Thoracic aorta (tissue), 2 donors: ENCODE data around the gene OR1F1. TPM values are rescaled to one million over a fixed set of nuclear protein-coding genes. Genes with fewer than 3 reads are reported as not detected.

Experiments used
- ATAC-seq: fragments of 150-250 bp; one replicate; pipeline ENCODE4 v1.8.0; 2017; ENCODE audit warnings: low read depth; ENCODE audit not compliant: insufficient number of reproducible peaks, low FRiP score
- DNase-seq: peaks from one replicate; pipeline ENCODE4 v3.0.0-alpha.2; 2020; ENCODE audit warnings: low spot score
- H3K27ac ChIP-seq, 2 donors: fragments of 200-600 bp; sonication (generic); 1 replicate in 1 of 2; 2 replicates in 1 of 2; pipeline ENCODE4 v1.5.1; 2016; ENCODE audit warnings: mild to moderate bottlenecking in 2 of 2, moderate library complexity in 2 of 2
- H3K27me3 ChIP-seq: fragments of 200-600 bp; sonication (generic); replicated peaks from 2 replicates; pipeline ENCODE4 v1.6.0; 2016; ENCODE audit warnings: mild to moderate bottlenecking; ENCODE audit not compliant: insufficient read depth
- H3K36me3 ChIP-seq: fragments of 200-600 bp; sonication (generic); one replicate; pipeline ENCODE4 v1.5.1; 2016
- H3K4me1 ChIP-seq, 2 donors: fragments of 200-600 bp; sonication (generic); 1 replicate in 1 of 2; 2 replicates in 1 of 2; pipeline versions ENCODE4 v1.5.1 to v1.6.0; 2016; ENCODE audit warnings: low read depth in 2 of 2, mild to moderate bottlenecking in 1 of 2; ENCODE audit not compliant: control insufficient read depth in 1 of 2
- H3K4me3 ChIP-seq: fragments of 200-600 bp; sonication (generic); 2 replicates; pipeline ENCODE4 v1.5.1; 2016; ENCODE audit warnings: mild to moderate bottlenecking
- H3K9me3 ChIP-seq: fragments of 200-600 bp; sonication (generic); 2 replicates; pipeline ENCODE4 v1.5.1; 2016
- total RNA-seq, 2 donors: library from RNA; depleted of rRNA; stranded (reverse); fragments of >200 nt; gene quantifications; one replicate each; pipeline versions ENCODE4 v1.1.0 to v1.2.3, GENCODE V29; 2016
- TF ChIP-seq, protein P1 (sequence below): fragments of 200-600 bp; sonication (generic); IDR thresholded peaks from one replicate; pipeline ENCODE4 v1.5.1; 2019; ENCODE audit warnings: antibody characterized with exemption

The OR1F1 gene
- total RNA-seq, 2 donors from 2014 or later: not detected

- ATAC-seq (no peak), DNase-seq (no peak)
- Histone ChIP-seq H3K27ac (no peak overlapping the region), H3K36me3 (no peaks in the 10 kb centered on the region), H3K9me3 (no peaks in the 10 kb centered on the region), H3K4me3 (no peak overlapping the region), H3K4me1 (no peaks in the 10 kb centered on the region), H3K27me3 (no peaks in the 10 kb centered on the region)
- TF ChIP-seq, protein P1, sequence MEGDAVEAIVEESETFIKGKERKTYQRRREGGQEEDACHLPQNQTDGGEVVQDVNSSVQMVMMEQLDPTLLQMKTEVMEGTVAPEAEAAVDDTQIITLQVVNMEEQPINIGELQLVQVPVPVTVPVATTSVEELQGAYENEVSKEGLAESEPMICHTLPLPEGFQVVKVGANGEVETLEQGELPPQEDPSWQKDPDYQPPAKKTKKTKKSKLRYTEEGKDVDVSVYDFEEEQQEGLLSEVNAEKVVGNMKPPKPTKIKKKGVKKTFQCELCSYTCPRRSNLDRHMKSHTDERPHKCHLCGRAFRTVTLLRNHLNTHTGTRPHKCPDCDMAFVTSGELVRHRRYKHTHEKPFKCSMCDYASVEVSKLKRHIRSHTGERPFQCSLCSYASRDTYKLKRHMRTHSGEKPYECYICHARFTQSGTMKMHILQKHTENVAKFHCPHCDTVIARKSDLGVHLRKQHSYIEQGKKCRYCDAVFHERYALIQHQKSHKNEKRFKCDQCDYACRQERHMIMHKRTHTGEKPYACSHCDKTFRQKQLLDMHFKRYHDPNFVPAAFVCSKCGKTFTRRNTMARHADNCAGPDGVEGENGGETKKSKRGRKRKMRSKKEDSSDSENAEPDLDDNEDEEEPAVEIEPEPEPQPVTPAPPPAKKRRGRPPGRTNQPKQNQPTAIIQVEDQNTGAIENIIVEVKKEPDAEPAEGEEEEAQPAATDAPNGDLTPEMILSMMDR: no peak
These were observed 54.7 kb downstream of the OR1F1 start for GRCh38 chr16:3242709-3243108.

GRCh38 chr16:3243882-3244281 lies 55.9 kb downstream of the OR1F1 start:
- no peaks in the 10 kb centered on the region for H3K36me3 ChIP-seq
- ATAC-seq: no peak

DNA sequence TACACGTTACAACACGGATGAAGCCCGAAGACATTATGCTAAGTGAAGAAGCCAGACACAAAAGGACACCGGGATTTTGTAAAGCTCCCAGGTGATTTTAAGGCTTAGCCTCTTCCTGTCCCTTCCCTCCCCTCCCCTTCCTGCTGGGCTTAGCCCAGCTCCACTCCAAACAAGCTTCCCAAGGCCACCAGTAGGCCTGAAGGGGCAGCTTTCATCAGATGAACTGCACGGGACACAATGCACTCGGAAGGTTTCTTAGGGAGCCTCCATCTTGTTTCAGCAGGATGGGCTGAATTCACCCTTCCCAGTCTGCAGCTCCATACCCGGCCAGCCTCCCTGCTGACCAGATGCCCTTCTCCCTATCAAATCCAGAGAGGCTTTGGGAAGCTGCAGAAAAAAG lies 58.0 kb downstream of the OR1F1 start:
- H3K9me3 ChIP-seq: no peaks in the 10 kb centered on the region
- H3K36me3 ChIP-seq: no peaks in the 10 kb centered on the region
- no peak for DNase-seq
- no peaks in the 10 kb centered on the region for H3K27me3 ChIP-seq
- TF ChIP-seq, protein P1: no peak
- H3K27ac ChIP-seq: no peak overlapping the region
- H3K4me1 ChIP-seq: no peaks in the 10 kb centered on the region
- no peak overlapping the region for H3K4me3 ChIP-seq
- ATAC-seq: no peak

More at GRCh38 chr16:3243882-3244281, 55.9 kb downstream of the OR1F1 start:
- no peaks in the 10 kb centered on the region for H3K27me3 ChIP-seq
- H3K9me3 ChIP-seq: no peaks in the 10 kb centered on the region
- TF ChIP-seq, protein P1: no peak
- H3K4me1 ChIP-seq: no peaks in the 10 kb centered on the region
- H3K4me3 ChIP-seq: no peak overlapping the region
- DNase-seq: no peak
- no peak overlapping the region for H3K27ac ChIP-seq

- H3K9me3 ChIP-seq: no peaks in the 10 kb centered on the region
- no peak overlapping the region for H3K27ac ChIP-seq
- TF ChIP-seq, protein P1: no peak
- no peaks in the 10 kb centered on the region for H3K4me1 ChIP-seq
- no peak for ATAC-seq
- no peaks in the 10 kb centered on the region for H3K36me3 ChIP-seq
- DNase-seq: no peak
- no peak overlapping the region for H3K4me3 ChIP-seq
- no peaks in the 10 kb centered on the region for H3K27me3 ChIP-seq
These were observed 58.9 kb downstream of the OR1F1 start for GRCh38 chr16:3246876-3247275.

DNA sequence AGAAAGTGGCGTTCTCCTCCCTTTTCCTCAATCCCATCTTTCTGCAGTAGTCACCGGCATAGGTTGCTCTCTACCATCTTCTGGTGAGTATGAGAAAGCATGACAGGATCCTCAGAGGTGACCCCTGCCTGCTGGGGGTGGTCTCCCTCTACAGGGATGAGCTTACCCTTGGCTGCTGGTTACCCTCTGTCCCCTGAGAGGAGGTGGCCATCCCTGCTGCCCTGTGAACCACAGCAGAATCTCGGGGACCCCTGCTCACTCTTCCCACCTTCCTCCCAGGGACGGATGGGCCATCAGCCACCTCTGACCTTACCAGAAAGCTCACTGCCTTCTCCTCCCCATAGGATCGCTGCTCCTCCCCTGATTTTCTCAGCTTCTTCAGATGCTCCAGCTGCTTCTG lies 60.6 kb downstream of the OR1F1 start:
- no peak for DNase-seq
- ATAC-seq: no peak
- Histone ChIP-seq H3K27ac (no peak overlapping the region), H3K9me3 (no peaks in the 10 kb centered on the region), H3K36me3 (no peaks in the 10 kb centered on the region), H3K27me3 (no peaks in the 10 kb centered on the region), H3K4me3 (no peak overlapping the region), H3K4me1 (no peaks in the 10 kb centered on the region)
- TF ChIP-seq, protein P1: no peak
